Measurements from ENCODE around the gene IMMP2L.

DNA sequence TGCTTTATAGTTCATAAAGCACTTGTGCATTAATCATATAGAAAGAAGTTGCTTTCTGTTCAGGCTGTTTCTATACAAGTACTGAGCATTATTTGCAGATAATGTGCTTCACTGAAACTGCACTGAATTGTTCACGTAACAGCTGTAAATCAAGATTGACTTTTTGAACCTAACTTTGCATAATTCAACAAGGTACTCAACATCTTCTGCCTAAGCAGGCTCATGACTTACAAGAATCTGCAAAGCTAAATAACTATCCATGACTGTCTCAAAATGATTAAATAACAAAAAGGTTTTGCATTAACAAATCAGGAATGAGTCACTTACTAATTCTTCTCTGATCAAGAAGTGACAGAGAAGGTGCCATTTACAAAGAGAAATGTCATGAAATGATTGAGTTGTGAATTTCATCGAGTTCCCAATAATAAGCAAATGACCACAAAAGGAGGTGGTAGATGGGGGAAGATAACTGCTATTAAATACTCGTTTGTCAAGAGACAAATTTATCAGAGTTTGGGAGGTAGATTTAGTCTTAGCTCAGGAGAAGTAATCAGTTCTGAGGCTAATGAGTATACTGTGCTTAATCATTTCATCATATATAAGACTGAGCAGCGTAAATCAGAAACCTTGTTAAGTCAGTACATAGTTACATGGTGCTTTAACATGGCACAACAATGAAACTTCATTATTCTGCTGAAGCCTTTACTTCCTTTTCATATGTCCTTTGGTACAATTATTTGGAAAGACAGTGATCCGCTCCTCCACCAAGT, 632.6 kb downstream of the IMMP2L start:
- no peak for TF ChIP-seq CTCF (IDR thresholded peaks at IDR 0.05; ENCODE audit: low read depth, low read length, missing input control)
- no peak for TF ChIP-seq EGR1 (IDR thresholded peaks at IDR 0.05; ENCODE audit: low read depth in 2 of 2)
- TF ChIP-seq, protein P1, sequence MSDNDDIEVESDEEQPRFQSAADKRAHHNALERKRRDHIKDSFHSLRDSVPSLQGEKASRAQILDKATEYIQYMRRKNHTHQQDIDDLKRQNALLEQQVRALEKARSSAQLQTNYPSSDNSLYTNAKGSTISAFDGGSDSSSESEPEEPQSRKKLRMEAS (IDR thresholded peaks at IDR 0.05), result no peak
- TF ChIP-seq TAF1 (conservative IDR thresholded peaks at IDR 0.05), result no peak
- TF ChIP-seq JUND (IDR thresholded peaks at IDR 0.05), result no peak

All from liver (tissue), 3 donors.